ENCODE data around the gene CADPS2. TPM values are rescaled to one million over a fixed set of nuclear protein-coding genes. Genes with fewer than 3 reads are reported as not detected.

The CADPS2 gene
- total and polyA plus RNA-seq, 2 of the 8 experiments (the other 6 are each of a cell fraction or from before 2014, with no cell fraction given), result 8.9 to 22.3 TPM

GRCh38 chr7:122299624-122300210 lies 586.5 kb downstream of the CADPS2 start (continued):
- TF ChIP-seq TCF12 (IDR thresholded peaks at IDR 0.05; ENCODE audit: low read depth, low read length) (no peak), RBBP5 (IDR thresholded peaks at IDR 0.05; ENCODE audit: borderline replicate concordance, low read depth, low read length) (peak; percentile 92), RFX5 (IDR thresholded peaks at IDR 0.05; ENCODE audit: borderline replicate concordance, low read depth, low read length) (no peak), KDM4A (IDR thresholded peaks at IDR 0.05; ENCODE audit: low read depth, low read length, severe bottlenecking) (peak; percentile 95), SP4 (IDR thresholded peaks at IDR 0.05; ENCODE audit: low read length) (no peak), SIRT6 (IDR thresholded peaks at IDR 0.05; ENCODE audit: low read length) (no peak), CEBPB (IDR thresholded peaks at IDR 0.05; ENCODE audit: low read depth, low read length) (no peak), CBX5 (IDR thresholded peaks at IDR 0.05; ENCODE audit: low read depth, low read length) (no peak), MAFK (IDR thresholded peaks at IDR 0.05; ENCODE audit: low read depth, low read length) (no peak), E2F6 (IDR thresholded peaks at IDR 0.05) (peak; percentile 45), CHD7 (IDR thresholded peaks at IDR 0.05; ENCODE audit: insufficient replicate concordance, low read length) (no peak)

Data from H1 (cell line).